Subcutaneous abdominal adipose tissue (tissue), 5 donors: ENCODE measurements around the gene PDK3.

Source experiments
- H3K27ac ChIP-seq: one replicate; pipeline ENCODE4 v1.7.0; 2013; ENCODE audit warnings: low read depth, mild to moderate bottlenecking, inconsistent platforms, low read length, moderate library complexity
- H3K27me3 ChIP-seq, 5 donors: one replicate each; pipeline ENCODE4 v1.7.0; 2013; ENCODE audit warnings: low read length in 5 of 5, inconsistent platforms in 1 of 5; ENCODE audit not compliant: control insufficient read depth in 5 of 5, insufficient read depth in 4 of 5
- H3K36me3 ChIP-seq, 5 donors: one replicate each; pipeline ENCODE4 v1.7.0; 2013; ENCODE audit warnings: low read length in 5 of 5; ENCODE audit not compliant: control insufficient read depth in 5 of 5, insufficient read depth in 5 of 5
- H3K4me1 ChIP-seq, 5 donors: one replicate each; pipeline ENCODE4 v1.7.0; 2013; ENCODE audit warnings: low read length in 5 of 5, mild to moderate bottlenecking in 3 of 5, moderate library complexity in 1 of 5; ENCODE audit not compliant: control insufficient read depth in 5 of 5, insufficient read depth in 5 of 5
- H3K4me3 ChIP-seq, 5 donors: one replicate each; pipeline ENCODE4 v1.7.0; 2013; ENCODE audit warnings: low read length in 5 of 5, low read depth in 1 of 5
- H3K9ac ChIP-seq, 5 donors: one replicate each; pipeline ENCODE4 v1.7.0; 2013; ENCODE audit warnings: low read length in 5 of 5, mild to moderate bottlenecking in 4 of 5, moderate library complexity in 3 of 5
- H3K9me3 ChIP-seq, 5 donors: one replicate each; pipeline ENCODE4 v1.7.0; 2013; ENCODE audit warnings: low read length in 5 of 5; ENCODE audit not compliant: control insufficient read depth in 5 of 5
- donor health status: healthy.
- donor health status: healthy.
- donor health status: healthy.
- donor health status: healthy.
- donor health status: healthy.

Gene PDK3

GRCh38 chrX:24525455-24525854 lies 60.4 kb downstream of the PDK3 start:
- Histone ChIP-seq H3K4me3 (no peak overlapping the region), H3K4me1 (no peaks in the 10 kb centered on the region), H3K27me3 (no peaks in the 10 kb centered on the region), H3K36me3 (peaks cover 0 to 5% (median 2%) of the 10 kb centered on the region in 5 donors), H3K9me3 (no peaks in the 10 kb centered on the region), H3K9ac (no peak overlapping the region), H3K27ac (no peak overlapping the region)

GRCh38 chrX:24526616-24527015 lies 61.5 kb downstream of the PDK3 start:
- H3K36me3 ChIP-seq, result peaks cover 0 to 5% (median 2%) of the 10 kb centered on the region in 5 donors
- H3K9me3 ChIP-seq, result no peaks in the 10 kb centered on the region
- no peaks in the 10 kb centered on the region for H3K4me1 ChIP-seq
- H3K27me3 ChIP-seq, result no peaks in the 10 kb centered on the region
- no peak overlapping the region for H3K27ac ChIP-seq
- no peak overlapping the region for H3K9ac ChIP-seq
- no peak overlapping the region for H3K4me3 ChIP-seq

- Histone ChIP-seq H3K4me1 (no peaks in the 10 kb centered on the region), H3K27me3 (no peaks in the 10 kb centered on the region), H3K9ac (no peak overlapping the region), H3K27ac (no peak overlapping the region), H3K4me3 (no peak overlapping the region), H3K9me3 (no peaks in the 10 kb centered on the region), H3K36me3 (peaks cover 0 to 5% (median 2%) of the 10 kb centered on the region in 5 donors)
Measured at GRCh38 chrX:24528605-24529004, 63.5 kb downstream of the PDK3 start.

- H3K4me3 ChIP-seq, result no peak overlapping the region
- peaks cover 0 to 6% (median 0%) of the 10 kb centered on the region in 5 donors for H3K36me3 ChIP-seq
- no peak overlapping the region for H3K9ac ChIP-seq
- H3K27ac ChIP-seq, result no peak overlapping the region
- no peaks in the 10 kb centered on the region for H3K4me1 ChIP-seq
- peaks cover 0 to 3% (median 0%) of the 10 kb centered on the region in 5 donors for H3K9me3 ChIP-seq
- H3K27me3 ChIP-seq, result no peaks in the 10 kb centered on the region
Measured at GRCh38 chrX:24536551-24536950, 71.5 kb downstream of the PDK3 start.

GRCh38 chrX:24542756-24543155 lies 77.7 kb downstream of the PDK3 start:
- H3K27ac ChIP-seq, result no peak overlapping the region
- H3K4me3 ChIP-seq, result no peak overlapping the region
- no peaks in the 10 kb centered on the region for H3K9me3 ChIP-seq
- H3K36me3 ChIP-seq, result no peaks in the 10 kb centered on the region
- H3K27me3 ChIP-seq, result peaks cover 3 to 11% (median 7%) of the 10 kb centered on the region in 5 donors
- H3K9ac ChIP-seq, result no peak overlapping the region
- H3K4me1 ChIP-seq, result peaks cover 0 to 11% (median 0%) of the 10 kb centered on the region in 5 donors

- Histone ChIP-seq H3K4me1 (peaks cover 0 to 5% (median 2%) of the 10 kb centered on the region in 5 donors), H3K27ac (no peak overlapping the region), H3K9me3 (no peaks in the 10 kb centered on the region), H3K36me3 (no peaks in the 10 kb centered on the region), H3K4me3 (no peak overlapping the region), H3K9ac (no peak overlapping the region), H3K27me3 (peaks cover 3 to 13% (median 10%) of the 10 kb centered on the region in 5 donors)
Measured at GRCh38 chrX:24547961-24548360, 82.9 kb downstream of the PDK3 start.

- no peaks in the 10 kb centered on the region for H3K36me3 ChIP-seq
- H3K4me1 ChIP-seq, result peaks cover 0 to 12% (median 3%) of the 10 kb centered on the region in 5 donors
- no peaks in the 10 kb centered on the region for H3K9me3 ChIP-seq
- no peak overlapping the region for H3K9ac ChIP-seq
- H3K4me3 ChIP-seq, result no peak overlapping the region
- H3K27ac ChIP-seq, result no peak overlapping the region
- peaks cover 0 to 10% (median 7%) of the 10 kb centered on the region in 5 donors for H3K27me3 ChIP-seq
Measured at GRCh38 chrX:24550166-24550565, 85.1 kb downstream of the PDK3 start.

GRCh38 chrX:24553011-24553410 lies 87.9 kb downstream of the PDK3 start:
- no peaks in the 10 kb centered on the region for H3K9me3 ChIP-seq
- H3K27me3 ChIP-seq, result peaks cover 0 to 5% (median 3%) of the 10 kb centered on the region in 5 donors
- no peak overlapping the region for H3K27ac ChIP-seq
- no peak overlapping the region for H3K9ac ChIP-seq
- H3K36me3 ChIP-seq, result no peaks in the 10 kb centered on the region
- no peak overlapping the region for H3K4me3 ChIP-seq
- H3K4me1 ChIP-seq, result peaks cover 0 to 12% (median 3%) of the 10 kb centered on the region in 5 donors

GRCh38 chrX:24561121-24561520 lies 96.0 kb downstream of the PDK3 start:
- Histone ChIP-seq H3K36me3 (no peaks in the 10 kb centered on the region), H3K9ac (no peak overlapping the region), H3K4me3 (no peak overlapping the region), H3K9me3 (no peaks in the 10 kb centered on the region), H3K27me3 (peaks cover 0 to 11% (median 9%) of the 10 kb centered on the region in 5 donors), H3K4me1 (peaks cover 0 to 5% (median 0%) of the 10 kb centered on the region in 5 donors), H3K27ac (no peak overlapping the region)

- no peaks in the 10 kb centered on the region for H3K9me3 ChIP-seq
- no peak overlapping the region for H3K27ac ChIP-seq
- H3K36me3 ChIP-seq, result no peaks in the 10 kb centered on the region
- H3K4me3 ChIP-seq, result no peak overlapping the region
- H3K27me3 ChIP-seq, result peaks cover 0 to 13% (median 7%) of the 10 kb centered on the region in 5 donors
- H3K4me1 ChIP-seq, result peaks cover 0 to 5% (median 0%) of the 10 kb centered on the region in 5 donors
- H3K9ac ChIP-seq, result no peak overlapping the region
Measured at GRCh38 chrX:24563291-24564010, 98.4 kb downstream of the PDK3 start.
